H1 (cell line): ENCODE measurements around the gene TMBIM6. TPM values are rescaled to one million over a fixed set of nuclear protein-coding genes. Genes with fewer than 3 reads are reported as not detected.

Experiments
- ATF2 ChIP-seq: IDR thresholded peaks from 2 replicates; pipeline ENCODE4 v1.6.1; 2012; ENCODE audit warnings: low read length, inconsistent platforms
- CHD1 ChIP-seq: IDR thresholded peaks from 2 replicates; pipeline ENCODE4 v1.6.1; 2012; ENCODE audit warnings: low read depth, low read length, improper control_type of control experiment
- CHD7 ChIP-seq: fragments of 300-600 bp; sonication (generic); IDR thresholded peaks from 2 replicates; pipeline ENCODE4 v1.7.1; 2012; ENCODE audit warnings: low read length, moderate library complexity, mild to moderate bottlenecking, inconsistent platforms; ENCODE audit not compliant: insufficient replicate concordance
- CTBP2 ChIP-seq: IDR thresholded peaks from 2 replicates; pipeline ENCODE4 v1.7.0; 2011; ENCODE audit warnings: borderline replicate concordance, mild to moderate bottlenecking, moderate library complexity, mixed read lengths, low read length; ENCODE audit not compliant: insufficient read depth, insufficient read length
- KDM4A ChIP-seq: IDR thresholded peaks from one replicate; pipeline ENCODE4 v1.7.1; 2012; ENCODE audit warnings: low read depth, mild to moderate bottlenecking, moderate library complexity, low read length, inconsistent platforms; ENCODE audit not compliant: severe bottlenecking
- PHF8 ChIP-seq: fragments of 200-600 bp; sonication (generic); conservative IDR thresholded peaks from 2 replicates; pipeline ENCODE4 v1.7.1; 2012; ENCODE audit warnings: low read depth, mild to moderate bottlenecking, inconsistent platforms, low read length, moderate library complexity
- RBBP5 ChIP-seq: IDR thresholded peaks from 2 replicates; pipeline ENCODE4 v1.7.1; 2012; ENCODE audit warnings: low read depth, mild to moderate bottlenecking, inconsistent platforms, low read length, moderate library complexity, borderline replicate concordance
- SIN3A ChIP-seq, 2 experiments: IDR thresholded peaks in 1 of 2; conservative IDR thresholded peaks in 1 of 2; 2 replicates each; pipeline ENCODE4 v1.6.1; 2011 to 2012; ENCODE audit warnings: low read length in 2 of 2, improper control_type of control experiment in 1 of 2, low read depth in 1 of 2, mild to moderate bottlenecking in 1 of 2
- SUZ12 ChIP-seq: fragments of 200-600 bp; sonication (generic); IDR thresholded peaks from 2 replicates; pipeline ENCODE4 v1.6.1; 2012; ENCODE audit warnings: mild to moderate bottlenecking, inconsistent platforms, low read length, moderate library complexity, mixed read lengths
- polyA plus RNA-seq, 7 experiments: library from polyadenylated mRNA; depleted of rRNA in 3 of 7; stranded (reverse) in 5 of 7; unstranded in 2 of 7; fragments of >200 nt in 5 of 7; fragments of 200-250 nt in 2 of 7; gene quantifications; 1 replicate in 5 of 7; 2 replicates in 1 of 7; 4 replicates in 1 of 7; pipeline versions ENCODE4 v1.2.1 to v1.2.3, GENCODE V29; 2011 to 2013; ENCODE audit warnings: missing spikeins in 2 of 7, mixed read lengths in 2 of 7
- total RNA-seq: library from RNA; stranded (reverse); fragmentation: NEBNext Ultra II Directional; extraction: Animal tissue kit (Norgen Biotek cat#: 25700); gene quantifications from 2 replicates; pipeline ENCODE4 v1.2.1, GENCODE V29; 2021

TMBIM6 gene
- total and polyA plus RNA-seq, 2 of the 8 experiments (the other 6 are each of a cell fraction or from before 2014, with no cell fraction given) = 423 to 556 TPM

- no peak for TF ChIP-seq CHD7
- TF ChIP-seq ATF2 = no peak
- TF ChIP-seq RBBP5 = no peak
- TF ChIP-seq CHD1 = no peak
- no peak for TF ChIP-seq PHF8
- no peak for TF ChIP-seq SIN3A (conservative IDR thresholded peaks at IDR 0.05 in 1 of 2, IDR thresholded peaks at IDR 0.05 in 1 of 2; ENCODE audit: low read depth in 1 of 2, low read length in 2 of 2)
- TF ChIP-seq KDM4A = no peak
- TF ChIP-seq SUZ12 = no peak
- TF ChIP-seq CTBP2 = no peak
These were observed 37.7 kb upstream of the TMBIM6 start (continued) for GRCh38 chr12:49703647-49704137.
